OCI-LY3 (cell line): ENCODE results near the gene ARHGAP8.

Experiments
- H2AFZ ChIP-seq: fragments of 200-600, 300-600 bp; shearing (Covaris generic); 2 replicates; pipeline ENCODE4 v1.6.0; 2014; ENCODE audit warnings: antibody characterized with exemption, low read depth, low read length
- H3K27ac ChIP-seq: fragments of 200-600, 300-600 bp; sonication (generic); 2 replicates; pipeline ENCODE4 v1.5.1; 2014; ENCODE audit warnings: mild to moderate bottlenecking, low read length, moderate library complexity, mixed read lengths
- H3K27me3 ChIP-seq: fragments of 200-600, 300-600 bp; sonication (generic); 2 replicates; pipeline ENCODE4 v1.6.1; 2014; ENCODE audit warnings: low read depth, low read length, mixed read lengths
- H3K36me3 ChIP-seq: fragments of 200-600, 300-600 bp; sonication (generic); replicated peaks from 2 replicates; pipeline ENCODE3; 2014; ENCODE audit warnings: low read depth, low read length, mixed read lengths
- H3K4me1 ChIP-seq: fragments of 300-600, 200-600 bp; sonication (generic); 2 replicates; pipeline ENCODE4 v1.6.1; 2014; ENCODE audit warnings: low read length, mixed read lengths
- H3K4me2 ChIP-seq: fragments of 200-600, 300-600 bp; sonication (generic); 2 replicates; pipeline ENCODE4 v1.6.1; 2014; ENCODE audit warnings: low read length, mixed read lengths
- H3K4me3 ChIP-seq: fragments of 300-600, 200-600 bp; sonication (generic); 2 replicates; pipeline ENCODE4 v1.5.1; 2014; ENCODE audit warnings: antibody characterized with exemption, mild to moderate bottlenecking, low read length, moderate library complexity
- H3K79me2 ChIP-seq: fragments of 300-600, 200-600 bp; shearing (Covaris generic); 2 replicates; pipeline ENCODE4 v1.6.1; 2014; ENCODE audit warnings: mild to moderate bottlenecking, low read length, mixed read lengths
- H3K9ac ChIP-seq: fragments of 300-600, 200-600 bp; shearing (Covaris generic); 2 replicates; pipeline ENCODE4 v1.6.0; 2014; ENCODE audit warnings: mild to moderate bottlenecking, low read length, moderate library complexity
- H3K9me3 ChIP-seq: fragments of 200-600, 300-600 bp; shearing (Covaris generic); 2 replicates; pipeline ENCODE4 v1.6.1; 2014; ENCODE audit warnings: low read length, mixed read lengths; ENCODE audit not compliant: insufficient read depth
- H4K20me1 ChIP-seq: fragments of 200-600, 300-600 bp; sonication (generic); 2 replicates; pipeline ENCODE4 v1.6.1; 2016; ENCODE audit warnings: low read length, mixed read lengths; ENCODE audit not compliant: insufficient read depth
- CTCF ChIP-seq: fragments of 200-600, 300-600 bp; sonication (generic); IDR thresholded peaks from 2 replicates; pipeline ENCODE4 v1.5.1; 2014; ENCODE audit warnings: antibody characterized with exemption, low read length, low read depth
- EZH2phosphoT487 ChIP-seq: fragments of 200-600 bp; shearing (Covaris generic); IDR thresholded peaks from 2 replicates; pipeline ENCODE4 v1.6.1; 2018; ENCODE audit warnings: antibody characterized with exemption, mixed run types, low read depth

ARHGAP8 gene

DNA sequence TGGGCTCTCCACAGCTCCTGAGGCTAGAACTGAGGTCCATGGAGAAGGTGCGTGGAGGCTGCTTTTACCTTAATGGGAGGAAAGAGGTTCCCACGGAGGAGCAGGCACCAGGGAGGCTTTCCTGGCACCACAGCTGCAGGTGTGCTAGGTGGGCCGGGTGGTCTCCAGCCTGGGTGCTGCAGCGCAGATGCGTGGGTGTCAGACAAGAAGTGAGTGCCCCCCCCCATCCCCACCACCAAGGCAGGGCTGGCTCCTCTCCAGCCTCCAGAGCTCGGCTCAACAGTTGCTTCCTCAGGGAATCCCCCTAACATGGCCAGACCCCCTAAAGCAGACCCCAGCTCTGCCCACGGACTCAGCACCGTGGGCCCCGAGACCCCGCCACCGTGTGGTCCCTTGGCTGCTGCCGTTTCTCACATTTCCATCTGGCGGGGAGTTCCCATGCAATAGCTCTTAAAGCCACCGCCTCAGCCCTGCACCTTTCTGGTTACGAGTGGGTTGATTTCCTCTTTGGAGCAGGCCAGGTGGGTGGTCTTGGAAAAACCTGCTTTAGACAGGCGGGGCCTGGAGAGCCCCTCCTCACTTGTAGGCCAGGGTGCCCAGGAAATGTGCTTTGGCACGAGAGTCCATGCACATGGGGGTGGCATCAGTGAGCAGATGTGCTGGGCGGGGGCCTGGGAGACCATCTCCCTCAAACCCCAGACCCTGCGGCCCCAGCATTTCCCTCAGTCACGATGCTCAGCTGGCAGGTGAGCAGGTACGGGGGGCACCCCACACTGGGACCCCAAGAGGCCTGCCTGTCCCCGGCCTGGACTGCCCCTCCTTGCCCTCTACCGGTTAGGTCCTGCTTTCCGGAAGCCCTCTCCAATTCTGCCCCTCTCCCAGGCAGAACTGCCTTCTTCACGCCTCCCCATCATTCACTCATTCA, 93.7 kb downstream of the ARHGAP8 start:
- H3K27ac ChIP-seq, result no peak overlapping the region
- no peaks in the 10 kb centered on the region for H3K9me3 ChIP-seq
- no peaks in the 10 kb centered on the region for H3K79me2 ChIP-seq
- no peak overlapping the region for H3K4me2 ChIP-seq
- H3K36me3 ChIP-seq, result no peaks in the 10 kb centered on the region
- H3K27me3 ChIP-seq, result peaks cover 3% of the 10 kb centered on the region; the same call in 1 of the 2 replicates
- no peaks in the 10 kb centered on the region; the same call in 1 of the 2 replicates for H3K4me1 ChIP-seq
- H2AFZ ChIP-seq, result no peak overlapping the region
- no peaks in the 10 kb centered on the region for H4K20me1 ChIP-seq
- no peak overlapping the region for H3K9ac ChIP-seq
- no peak overlapping the region for H3K4me3 ChIP-seq
- no peak for TF ChIP-seq EZH2phosphoT487
- no peak for TF ChIP-seq CTCF

GRCh38 chr22:44846726-44847275, 94.4 kb downstream of the ARHGAP8 start:
- H3K4me1 ChIP-seq, result no peaks in the 10 kb centered on the region; the same call in 1 of the 2 replicates
- no peaks in the 10 kb centered on the region for H3K79me2 ChIP-seq
- H3K27me3 ChIP-seq, result peaks cover 3% of the 10 kb centered on the region; the same call in 1 of the 2 replicates
- no peaks in the 10 kb centered on the region for H3K9me3 ChIP-seq
- no peak overlapping the region for H3K9ac ChIP-seq
- no peak overlapping the region for H3K4me3 ChIP-seq
- TF ChIP-seq CTCF (no peak), EZH2phosphoT487 (no peak)
- no peaks in the 10 kb centered on the region for H3K36me3 ChIP-seq
- no peak overlapping the region for H2AFZ ChIP-seq
- no peak overlapping the region for H3K27ac ChIP-seq
- H3K4me2 ChIP-seq, result no peak overlapping the region
- no peaks in the 10 kb centered on the region for H4K20me1 ChIP-seq

DNA sequence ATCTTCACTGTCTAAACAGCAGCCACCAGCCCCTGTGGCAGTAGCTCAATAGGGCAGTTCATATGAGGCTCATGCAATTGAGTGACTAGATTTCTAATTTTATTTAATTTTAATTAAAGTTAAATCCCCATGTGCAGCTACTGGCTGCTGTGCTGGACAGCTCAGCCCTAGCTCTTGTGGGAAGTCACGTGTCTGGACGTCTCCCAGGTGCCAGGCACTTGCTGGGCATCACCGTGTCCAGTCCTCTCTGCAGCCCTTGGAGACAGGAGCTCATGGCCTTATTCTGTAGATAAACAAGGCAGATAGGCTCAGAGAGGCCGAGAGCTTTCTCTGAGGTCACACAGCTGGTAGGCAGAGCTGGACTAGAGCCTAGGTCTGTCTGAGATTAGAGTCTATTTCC, 95.0 kb downstream of the ARHGAP8 start:
- Histone ChIP-seq H4K20me1 (no peaks in the 10 kb centered on the region), H3K27me3 (peaks cover 3% of the 10 kb centered on the region; the same call in 1 of the 2 replicates), H3K4me2 (no peak overlapping the region), H3K9ac (no peak overlapping the region), H3K27ac (no peak overlapping the region), H3K9me3 (no peaks in the 10 kb centered on the region), H3K36me3 (no peaks in the 10 kb centered on the region), H3K79me2 (no peaks in the 10 kb centered on the region), H3K4me1 (no peaks in the 10 kb centered on the region; the same call in 1 of the 2 replicates), H3K4me3 (no peak overlapping the region), H2AFZ (no peak overlapping the region)
- TF ChIP-seq CTCF, result no peak
- TF ChIP-seq EZH2phosphoT487, result no peak

DNA sequence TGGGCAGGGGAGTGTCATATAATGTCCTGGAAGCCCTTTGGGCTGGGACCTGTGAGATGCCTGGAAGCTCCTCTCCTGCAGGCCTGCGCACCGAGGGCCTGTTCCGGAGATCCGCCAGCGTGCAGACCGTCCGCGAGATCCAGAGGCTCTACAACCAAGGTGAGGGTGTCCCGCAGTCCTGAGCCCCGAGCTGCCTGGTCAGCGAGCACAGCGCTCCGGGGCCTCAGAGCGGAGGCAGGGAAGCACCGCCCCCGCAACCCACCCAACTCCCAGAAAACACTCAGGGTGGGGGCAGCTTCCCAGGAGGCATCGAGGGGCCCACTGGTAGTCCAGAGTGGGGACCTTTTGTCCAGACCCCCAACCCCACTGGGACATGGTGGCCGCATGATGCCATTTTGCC, 95.5 kb downstream of the ARHGAP8 start:
- TF ChIP-seq EZH2phosphoT487, result no peak
- no peaks in the 10 kb centered on the region for H3K36me3 ChIP-seq
- no peak overlapping the region for H3K27ac ChIP-seq
- H3K27me3 ChIP-seq, result peaks cover 3% of the 10 kb centered on the region; the same call in 1 of the 2 replicates
- H3K9ac ChIP-seq, result no peak overlapping the region
- H3K4me3 ChIP-seq, result no peak overlapping the region
- no peaks in the 10 kb centered on the region for H4K20me1 ChIP-seq
- H3K4me2 ChIP-seq, result no peak overlapping the region
- H3K79me2 ChIP-seq, result no peaks in the 10 kb centered on the region
- H3K9me3 ChIP-seq, result no peaks in the 10 kb centered on the region
- no peaks in the 10 kb centered on the region for H3K4me1 ChIP-seq
- no peak overlapping the region for H2AFZ ChIP-seq
